Measurements from ENCODE around the gene FAM83C.
"Not testable (repeated sequence)": the region's sequence is repeated elsewhere in the genome, so short reads cannot be mapped to it uniquely, and the experiment has no call there.

The FAM83C gene

DNA sequence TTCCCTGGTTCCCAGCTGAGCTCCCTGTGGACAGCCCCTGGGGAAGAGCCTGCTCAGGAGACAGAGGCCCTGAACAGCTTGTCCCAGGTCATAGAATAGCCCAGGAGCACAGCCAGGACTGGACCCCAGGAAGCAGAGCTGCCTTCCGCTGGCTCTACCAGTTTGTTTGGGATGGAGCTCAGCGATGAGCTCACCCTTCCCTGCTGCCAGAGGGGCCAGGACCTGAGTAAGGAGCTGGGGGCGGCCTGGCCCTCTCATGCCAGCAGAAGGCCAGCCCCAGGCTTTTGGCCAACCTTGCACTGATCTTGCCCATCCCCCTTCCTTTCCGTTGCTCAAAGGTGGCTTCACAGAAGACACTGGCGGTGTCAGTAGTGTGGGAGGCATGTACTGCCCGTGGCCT is 31.8 kb downstream of the FAM83C start:
- H3K36me3 ChIP-seq, result peaks cover 6 to 16% (median 7%) of the 10 kb centered on the region in 3 donors
- no peak for DNase-seq
- intact Hi-C loops (cut with DNase I; ENCODE audit: low total_unique reads), result no loop called here
- no peak overlapping the region for H3K27ac ChIP-seq
- H3K9me3 ChIP-seq, result no peaks in the 10 kb centered on the region
- H3K27me3 ChIP-seq, result no peaks in the 10 kb centered on the region
- H3K4me3 ChIP-seq, result no peak overlapping the region
- TF ChIP-seq, protein P1, sequence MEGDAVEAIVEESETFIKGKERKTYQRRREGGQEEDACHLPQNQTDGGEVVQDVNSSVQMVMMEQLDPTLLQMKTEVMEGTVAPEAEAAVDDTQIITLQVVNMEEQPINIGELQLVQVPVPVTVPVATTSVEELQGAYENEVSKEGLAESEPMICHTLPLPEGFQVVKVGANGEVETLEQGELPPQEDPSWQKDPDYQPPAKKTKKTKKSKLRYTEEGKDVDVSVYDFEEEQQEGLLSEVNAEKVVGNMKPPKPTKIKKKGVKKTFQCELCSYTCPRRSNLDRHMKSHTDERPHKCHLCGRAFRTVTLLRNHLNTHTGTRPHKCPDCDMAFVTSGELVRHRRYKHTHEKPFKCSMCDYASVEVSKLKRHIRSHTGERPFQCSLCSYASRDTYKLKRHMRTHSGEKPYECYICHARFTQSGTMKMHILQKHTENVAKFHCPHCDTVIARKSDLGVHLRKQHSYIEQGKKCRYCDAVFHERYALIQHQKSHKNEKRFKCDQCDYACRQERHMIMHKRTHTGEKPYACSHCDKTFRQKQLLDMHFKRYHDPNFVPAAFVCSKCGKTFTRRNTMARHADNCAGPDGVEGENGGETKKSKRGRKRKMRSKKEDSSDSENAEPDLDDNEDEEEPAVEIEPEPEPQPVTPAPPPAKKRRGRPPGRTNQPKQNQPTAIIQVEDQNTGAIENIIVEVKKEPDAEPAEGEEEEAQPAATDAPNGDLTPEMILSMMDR (IDR thresholded peaks at IDR 0.05), result no peak
- peaks cover 0 to 27% (median 12%) of the 10 kb centered on the region in 4 donors for H3K4me1 ChIP-seq

DNA sequence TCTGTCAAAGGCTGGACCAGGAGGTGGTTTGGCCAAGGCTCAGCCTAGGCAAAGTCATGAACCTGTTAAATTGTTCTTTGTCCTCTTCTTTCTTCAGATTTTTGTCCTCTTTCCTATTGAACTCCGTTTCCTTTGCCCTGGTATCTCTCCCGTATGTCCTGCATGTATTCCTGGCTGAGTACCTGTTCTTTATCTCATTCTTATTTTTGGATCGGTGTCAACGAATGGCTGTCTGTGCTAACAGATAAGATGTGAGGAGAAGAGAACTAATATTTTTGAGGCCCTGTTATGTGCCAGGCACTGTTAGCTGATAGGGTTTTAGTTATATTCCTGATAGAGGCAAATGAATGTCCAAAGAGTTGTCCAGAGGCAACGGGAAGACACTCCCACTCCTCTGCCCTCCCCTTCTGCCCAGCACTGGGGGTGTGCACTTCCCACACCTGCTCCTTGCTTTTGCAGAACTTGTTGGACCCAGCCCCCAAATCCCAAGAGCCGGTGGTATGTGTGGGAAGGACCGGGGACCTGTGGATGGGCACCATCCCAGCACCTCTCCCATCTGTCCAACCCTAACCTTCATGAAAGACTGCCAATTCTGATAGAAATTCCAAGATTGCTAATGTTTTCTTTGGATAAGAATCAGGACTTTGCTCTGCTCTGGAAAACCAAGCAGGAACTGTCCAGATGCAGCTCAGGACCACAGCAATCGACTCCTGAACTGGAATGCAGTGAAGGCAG is 34.9 kb downstream of the FAM83C start:
- H3K4me3 ChIP-seq, result no peak overlapping the region
- peaks cover 0 to 13% (median 2%) of the 10 kb centered on the region in 4 donors for H3K4me1 ChIP-seq
- no peak overlapping the region for H3K27ac ChIP-seq
- intact Hi-C loops (cut with DNase I; ENCODE audit: low total_unique reads), result no loop called here
- no peak for DNase-seq
- TF ChIP-seq, protein P1 (IDR thresholded peaks at IDR 0.05), result no peak
- H3K9me3 ChIP-seq, result no peaks in the 10 kb centered on the region
- peaks cover 0 to 9% (median 0%) of the 10 kb centered on the region in 3 donors for H3K36me3 ChIP-seq
- no peaks in the 10 kb centered on the region for H3K27me3 ChIP-seq

DNA sequence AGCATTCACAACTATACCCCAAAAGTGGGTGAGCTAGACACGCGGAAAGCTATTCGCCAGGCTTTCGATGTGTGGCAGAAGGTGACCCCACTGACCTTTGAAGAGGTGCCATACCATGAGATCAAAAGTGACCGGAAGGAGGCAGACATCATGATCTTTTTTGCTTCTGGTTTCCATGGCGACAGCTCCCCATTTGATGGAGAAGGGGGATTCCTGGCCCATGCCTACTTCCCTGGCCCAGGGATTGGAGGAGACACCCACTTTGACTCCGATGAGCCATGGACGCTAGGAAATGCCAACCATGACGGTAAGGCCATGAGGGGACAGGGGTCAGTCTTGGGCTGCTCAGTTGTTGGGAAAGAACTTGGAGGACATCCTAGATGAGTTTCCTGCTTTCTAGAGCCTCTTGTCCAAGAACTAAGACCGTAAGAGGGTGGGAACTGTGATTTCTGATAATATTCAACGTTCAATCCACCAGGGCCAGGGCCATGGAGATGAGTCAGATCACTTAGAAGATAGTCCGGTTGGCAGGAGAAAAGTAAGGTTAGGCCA is 37.7 kb downstream of the FAM83C start:
- no peaks in the 10 kb centered on the region for H3K9me3 ChIP-seq
- TF ChIP-seq, protein P1 (IDR thresholded peaks at IDR 0.05), result no peak
- intact Hi-C loops (cut with DNase I; ENCODE audit: low total_unique reads), result no loop called here
- peaks cover 0 to 8% (median 2%) of the 10 kb centered on the region in 4 donors for H3K4me1 ChIP-seq
- no peak overlapping the region for H3K27ac ChIP-seq
- H3K4me3 ChIP-seq, result no peak overlapping the region
- H3K36me3 ChIP-seq, result peaks cover 0 to 12% (median 0%) of the 10 kb centered on the region in 3 donors
- H3K27me3 ChIP-seq, result no peaks in the 10 kb centered on the region
- no peak for DNase-seq

DNA sequence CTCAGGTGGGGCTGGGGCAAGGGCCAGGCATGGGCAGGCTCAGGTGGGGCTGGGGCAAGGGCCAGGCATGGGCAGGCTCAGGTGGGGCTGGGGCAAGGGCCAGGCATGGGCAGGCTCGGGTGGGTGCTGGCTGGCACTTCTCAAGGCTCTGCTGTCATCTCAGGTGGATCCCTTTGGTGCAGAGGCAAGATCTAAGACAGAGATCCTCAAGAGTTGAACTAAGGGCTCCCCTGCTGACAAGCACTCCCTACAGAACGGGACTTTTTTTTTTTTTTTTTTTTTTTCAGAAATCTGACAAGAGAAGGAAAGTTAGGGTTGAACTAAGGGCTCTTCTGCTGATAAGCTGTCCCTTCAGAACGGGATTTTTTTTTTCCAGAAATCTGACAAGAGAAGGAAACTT is 39.2 kb downstream of the FAM83C start:
- H3K9me3 ChIP-seq, result no peaks in the 10 kb centered on the region
- intact Hi-C loops (cut with DNase I; ENCODE audit: low total_unique reads), result no loop called here
- no peak for DNase-seq
- no peak overlapping the region for H3K27ac ChIP-seq
- peaks cover 0 to 12% (median 0%) of the 10 kb centered on the region in 3 donors for H3K36me3 ChIP-seq
- TF ChIP-seq, protein P1 (IDR thresholded peaks at IDR 0.05), result no peak
- peaks cover 0 to 8% (median 2%) of the 10 kb centered on the region in 4 donors for H3K4me1 ChIP-seq
- no peaks in the 10 kb centered on the region for H3K27me3 ChIP-seq
- no peak overlapping the region for H3K4me3 ChIP-seq

DNA sequence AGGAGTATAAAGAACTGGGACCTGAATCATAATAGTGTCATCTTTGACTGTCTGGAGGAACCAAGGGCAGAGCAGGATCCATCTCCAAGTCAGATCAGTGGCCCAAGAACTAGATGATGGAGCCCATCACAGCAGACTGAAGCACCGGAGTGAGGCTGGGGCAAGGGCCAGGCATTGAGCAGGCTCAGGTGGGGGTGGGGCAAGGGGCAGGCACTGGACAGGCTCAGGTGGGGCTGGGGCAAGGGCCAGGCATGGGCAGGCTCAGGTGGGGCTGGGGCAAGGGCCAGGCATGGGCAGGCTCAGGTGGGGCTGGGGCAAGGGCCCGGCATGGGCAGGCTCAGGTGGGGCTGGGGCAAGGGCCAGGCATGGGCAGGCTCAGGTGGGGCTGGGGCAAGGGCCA is 39.6 kb downstream of the FAM83C start:
- intact Hi-C loops (cut with DNase I; ENCODE audit: low total_unique reads); DNase-seq; H3K27ac ChIP-seq; H3K27me3 ChIP-seq; H3K4me3 ChIP-seq; H3K9me3 ChIP-seq; H3K4me1 ChIP-seq: not testable (repeated sequence)
- H3K36me3 ChIP-seq, result peaks cover 0 to 12% (median 2%) of the 10 kb centered on the region in 3 donors

DNA sequence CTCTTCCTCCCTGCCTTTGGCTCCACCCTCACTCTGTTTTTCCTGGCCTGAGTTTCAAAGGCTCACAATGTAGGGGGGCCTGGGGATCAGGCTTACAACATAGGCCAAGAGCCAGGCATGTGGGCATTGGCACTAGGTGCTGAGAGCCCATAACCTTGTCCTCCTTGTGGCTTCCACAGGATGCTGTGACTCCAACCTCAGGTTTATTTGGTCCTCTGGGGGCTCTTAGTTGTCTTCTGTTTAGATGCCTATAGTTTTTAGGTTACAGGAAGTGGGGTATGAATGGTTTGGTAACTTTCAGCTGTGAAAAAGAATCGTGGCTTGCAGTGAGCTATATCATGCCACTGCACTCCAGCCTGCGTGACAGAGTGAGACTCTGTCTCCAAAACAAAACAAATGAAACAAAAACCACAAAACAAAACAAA is 40.2 kb downstream of the FAM83C start:
- H3K9me3 ChIP-seq, result no peaks in the 10 kb centered on the region
- no peak for DNase-seq
- TF ChIP-seq, protein P1 (IDR thresholded peaks at IDR 0.05), result no peak
- peaks cover 0 to 12% (median 6%) of the 10 kb centered on the region in 3 donors for H3K36me3 ChIP-seq
- H3K27me3 ChIP-seq, result no peaks in the 10 kb centered on the region
- H3K27ac ChIP-seq, result no peak overlapping the region
- H3K4me3 ChIP-seq, result no peak overlapping the region
- no peaks in the 10 kb centered on the region for H3K4me1 ChIP-seq
- intact Hi-C loops (cut with DNase I; ENCODE audit: low total_unique reads), result no loop called here
